Measurements from ENCODE around the gene RUNX3.

Gene RUNX3

DNA sequence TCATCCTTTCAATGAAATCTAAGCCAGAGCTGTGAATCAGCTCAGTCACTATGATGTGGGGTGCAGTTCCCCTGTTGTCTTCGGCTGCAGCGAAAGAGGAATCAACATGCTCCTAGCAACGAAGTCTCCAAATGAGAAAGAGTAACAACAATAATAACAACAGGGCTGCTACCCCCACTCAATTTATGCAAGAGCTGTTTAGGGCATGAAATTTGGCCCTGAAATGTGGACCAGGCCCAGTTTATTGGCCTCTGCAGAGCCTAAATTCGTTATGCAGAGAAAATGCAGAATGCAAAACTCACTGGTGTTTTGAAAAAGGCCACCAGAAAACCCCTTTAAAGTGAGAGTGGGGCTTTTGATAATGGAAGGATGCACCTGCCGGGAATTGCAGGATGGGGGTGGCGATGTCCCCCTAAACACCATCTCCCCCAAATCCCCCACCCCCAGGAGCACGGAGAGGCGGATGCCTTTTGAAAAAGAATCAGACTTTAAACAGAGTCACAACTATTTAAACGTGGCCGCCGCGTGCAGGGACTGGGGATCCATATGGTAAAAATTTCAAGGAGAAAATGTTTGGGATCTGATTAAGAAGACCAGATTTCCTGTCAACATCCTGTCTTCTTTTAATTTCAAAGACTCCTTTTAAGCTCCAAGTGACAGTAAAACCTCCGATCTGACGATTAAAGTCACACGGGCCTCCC lies 1.9 kb downstream of the RUNX3 start:
- DNase-seq: peak; percentile 32 to 50

DNA sequence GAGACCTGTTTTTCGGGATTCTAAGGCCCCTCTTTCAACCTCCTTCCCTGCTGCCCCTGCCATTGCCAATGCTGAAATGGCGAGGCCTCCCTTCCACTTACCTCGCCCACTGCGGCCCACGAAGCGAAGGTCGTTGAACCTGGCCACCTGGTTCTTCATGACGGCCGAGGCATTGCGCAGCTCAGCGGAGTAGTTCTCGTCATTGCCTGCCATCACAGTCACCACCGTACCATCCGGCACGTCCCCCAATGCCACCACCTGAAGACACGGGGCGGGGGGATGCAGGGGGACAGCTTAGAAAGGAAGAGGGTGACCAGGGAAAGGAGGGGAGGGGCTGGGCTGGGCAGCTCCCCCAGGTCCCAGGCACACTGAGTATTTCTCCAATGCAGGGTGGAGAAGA lies 2.6 kb downstream of the RUNX3 start:
- DNase-seq: peak in 1 of 2 donors; percentile 35

DNA sequence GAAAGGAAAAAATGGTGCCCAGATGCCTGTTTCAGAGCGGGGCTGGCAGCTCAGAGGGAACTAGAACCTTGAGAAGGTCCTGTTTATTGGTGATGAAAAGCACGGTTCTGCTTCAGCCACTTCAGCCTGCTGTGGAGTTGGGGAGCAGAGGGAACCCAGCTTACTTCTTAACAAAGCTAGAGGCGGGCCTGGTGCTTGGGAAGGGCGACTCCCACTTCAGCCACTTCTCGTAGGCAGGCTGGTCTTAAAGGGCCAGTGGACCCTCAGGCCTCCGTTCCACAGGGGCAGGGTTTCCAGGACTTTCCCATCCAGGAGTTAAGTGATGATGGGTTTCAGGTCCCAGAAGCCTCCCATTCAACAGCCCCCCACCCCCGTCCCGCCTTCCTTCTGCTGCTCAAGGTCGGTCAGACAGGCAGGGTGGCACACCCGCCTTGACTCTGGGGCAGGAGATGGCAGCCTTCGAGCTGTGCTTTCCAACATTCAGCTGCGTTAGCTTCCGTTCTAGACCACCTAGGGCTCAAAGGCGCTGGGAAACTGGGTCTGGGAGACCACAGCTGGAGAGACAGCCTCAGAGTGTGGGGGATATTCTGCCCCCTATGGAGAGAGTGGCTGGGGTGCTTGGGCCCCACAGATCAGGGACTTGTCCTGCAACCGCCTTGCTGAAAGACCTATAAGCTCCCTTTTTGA lies 3.4 kb downstream of the RUNX3 start:
- DNase-seq: peak in 1 of 2 donors; percentile 34

DNA sequence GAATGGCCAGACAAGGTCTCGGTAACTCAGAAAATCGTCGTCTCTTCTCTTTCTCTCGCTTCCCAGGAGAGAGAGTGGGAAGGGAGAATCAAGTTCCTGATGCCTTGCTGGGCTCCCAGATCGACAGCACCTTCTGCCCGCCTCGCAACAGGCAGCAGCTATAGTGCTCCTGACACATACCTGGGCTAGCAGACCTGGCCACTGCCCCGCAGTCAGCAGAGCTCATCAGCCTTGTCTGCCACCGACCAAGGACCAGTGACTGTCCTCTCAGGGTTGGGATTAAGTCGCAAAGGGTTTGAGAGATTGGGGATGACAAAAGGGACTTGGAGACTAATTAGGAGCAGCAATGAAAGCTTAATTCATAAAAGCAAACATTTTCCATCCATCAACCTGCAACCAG lies 4.1 kb downstream of the RUNX3 start:
- no peak for DNase-seq

DNA sequence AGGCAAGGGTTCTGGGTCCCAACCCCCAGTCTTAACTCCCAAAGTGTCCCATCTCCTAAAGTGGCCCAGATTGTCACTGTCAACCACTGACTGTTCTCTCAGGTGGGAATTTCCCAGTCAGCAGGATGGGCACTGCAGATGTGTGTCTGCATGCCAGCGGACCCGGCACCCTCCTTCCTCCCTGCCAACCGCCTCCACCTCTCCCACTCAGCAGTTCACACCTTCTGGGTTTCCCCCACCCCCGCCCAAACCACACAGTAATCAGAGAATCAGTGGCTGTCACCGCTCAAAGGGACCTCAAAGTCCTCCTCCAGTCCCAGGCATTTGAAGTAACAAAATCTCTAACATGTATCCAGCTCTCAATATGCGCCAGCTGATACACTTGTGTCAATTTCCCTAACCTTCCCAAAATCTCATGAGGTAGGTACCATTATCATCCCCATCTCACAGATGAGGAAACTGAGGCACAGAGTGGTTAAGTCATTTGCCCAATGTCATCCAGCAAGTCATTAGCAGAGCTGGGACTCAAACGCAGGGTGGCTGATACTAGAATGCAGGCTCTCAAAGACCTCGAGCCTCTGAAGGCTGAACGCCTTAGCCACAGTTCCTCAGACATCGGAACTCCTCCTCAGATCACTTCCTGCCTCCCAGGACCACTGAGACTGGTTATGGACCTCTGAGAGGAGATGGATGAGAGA lies 4.8 kb downstream of the RUNX3 start:
- DNase-seq: peak; percentile 86 to 91

DNA sequence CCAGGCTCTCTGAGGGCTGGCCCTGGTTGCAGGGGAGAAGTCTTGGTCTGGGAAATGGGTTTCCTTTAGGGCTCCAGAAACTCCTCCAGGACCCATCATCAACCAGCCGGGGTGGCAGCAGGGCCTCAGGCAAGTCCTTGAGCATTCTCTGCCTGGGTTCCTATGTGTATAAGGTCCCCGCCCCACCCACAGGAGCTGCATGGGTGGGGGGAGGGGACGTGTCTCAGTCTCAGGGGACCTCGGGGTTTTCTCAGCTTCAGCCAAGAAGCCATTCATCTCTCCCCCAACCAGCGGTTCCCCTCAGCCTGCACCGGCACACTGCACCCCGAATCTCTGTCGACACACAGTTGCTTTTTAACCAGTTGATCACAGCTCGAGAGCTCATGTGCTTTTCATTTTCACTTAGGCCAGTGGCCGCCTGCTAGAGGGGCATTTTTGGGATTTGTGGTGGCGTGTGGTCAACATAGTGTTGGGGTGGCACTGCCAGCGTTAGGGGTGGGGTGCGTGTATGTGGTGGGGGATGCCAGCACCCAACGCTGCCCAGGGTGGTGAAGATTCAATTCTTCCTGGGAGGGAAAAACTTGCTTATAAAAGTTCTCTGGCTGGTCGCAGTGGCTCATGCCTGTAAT lies 6.5 kb downstream of the RUNX3 start:
- DNase-seq: peak; percentile 57 to 65

DNA sequence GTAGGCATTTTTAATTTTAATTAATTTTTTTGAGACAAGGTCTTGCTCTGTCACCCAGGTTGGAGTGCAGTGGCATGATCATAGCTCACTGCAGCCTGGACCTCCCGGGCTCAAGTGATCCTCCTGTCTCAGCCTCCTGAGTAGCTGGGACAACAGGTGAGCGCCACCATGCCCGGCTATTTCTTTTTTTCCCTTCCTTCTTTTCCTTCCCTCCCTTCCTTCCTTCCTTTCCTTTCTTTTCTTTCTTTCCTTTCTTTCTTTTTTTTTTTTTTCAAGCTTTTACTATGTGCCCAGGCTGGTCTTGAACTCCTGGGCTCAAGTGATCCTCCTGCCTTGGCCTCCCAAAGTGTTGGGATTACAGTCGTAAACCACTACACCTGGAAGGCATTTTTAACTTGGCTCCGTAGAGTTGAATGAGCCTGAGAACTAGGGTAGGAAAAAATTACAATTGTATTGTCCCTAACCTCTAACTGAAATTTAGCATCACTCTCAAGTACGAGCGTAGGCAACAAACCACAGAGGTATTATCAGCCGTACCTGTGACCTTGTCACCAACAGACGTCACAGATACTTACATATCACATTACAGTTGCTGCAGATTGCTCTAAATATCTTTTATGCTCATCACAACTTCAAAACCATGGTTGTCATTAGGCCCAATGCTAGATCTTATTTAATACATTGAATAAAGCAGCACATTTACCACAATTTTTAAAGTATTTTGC lies 8.0 kb downstream of the RUNX3 start:
- peak; percentile 43 to 72 for DNase-seq

DNA sequence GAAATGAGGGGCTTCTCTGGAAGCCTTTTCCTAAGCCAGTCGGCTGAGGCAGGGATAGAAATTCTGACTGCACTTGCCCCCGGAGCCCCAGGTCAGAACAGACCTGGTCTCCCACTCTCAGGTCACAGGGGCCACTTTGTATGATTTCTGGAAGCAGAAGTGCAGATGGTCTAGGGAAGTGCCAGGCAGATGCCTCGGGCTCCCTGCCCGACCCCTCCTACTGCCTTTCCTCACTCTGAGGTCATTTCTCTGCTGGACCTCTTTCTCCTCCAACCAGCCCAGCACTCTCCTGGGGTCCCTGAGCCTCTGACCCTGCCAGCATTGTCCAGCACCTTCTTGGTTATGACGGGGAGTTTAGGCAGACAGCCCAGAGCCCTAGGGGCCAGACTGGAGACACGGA lies 8.7 kb downstream of the RUNX3 start:
- DNase-seq: no peak

DNA sequence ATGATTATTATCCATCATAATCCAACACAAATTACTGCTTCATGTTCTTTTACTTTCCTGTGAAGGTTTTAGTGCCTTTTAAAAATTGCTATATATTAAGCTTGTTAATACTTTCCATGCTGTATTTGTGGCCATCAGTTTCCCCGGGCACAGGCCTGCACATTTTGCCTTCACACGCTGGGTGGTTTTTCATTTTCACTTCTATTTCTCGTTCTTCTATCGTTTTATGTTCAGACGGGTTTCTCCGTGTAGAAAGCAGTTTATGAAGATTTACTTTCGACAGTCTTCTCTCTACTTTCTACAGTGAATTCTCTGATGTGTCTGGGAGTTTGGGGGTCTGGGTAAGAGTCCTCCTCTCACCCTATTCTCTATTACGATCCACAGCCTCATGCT lies 9.5 kb downstream of the RUNX3 start:
- peak in 1 of 2 donors; percentile 20 for DNase-seq

DNA sequence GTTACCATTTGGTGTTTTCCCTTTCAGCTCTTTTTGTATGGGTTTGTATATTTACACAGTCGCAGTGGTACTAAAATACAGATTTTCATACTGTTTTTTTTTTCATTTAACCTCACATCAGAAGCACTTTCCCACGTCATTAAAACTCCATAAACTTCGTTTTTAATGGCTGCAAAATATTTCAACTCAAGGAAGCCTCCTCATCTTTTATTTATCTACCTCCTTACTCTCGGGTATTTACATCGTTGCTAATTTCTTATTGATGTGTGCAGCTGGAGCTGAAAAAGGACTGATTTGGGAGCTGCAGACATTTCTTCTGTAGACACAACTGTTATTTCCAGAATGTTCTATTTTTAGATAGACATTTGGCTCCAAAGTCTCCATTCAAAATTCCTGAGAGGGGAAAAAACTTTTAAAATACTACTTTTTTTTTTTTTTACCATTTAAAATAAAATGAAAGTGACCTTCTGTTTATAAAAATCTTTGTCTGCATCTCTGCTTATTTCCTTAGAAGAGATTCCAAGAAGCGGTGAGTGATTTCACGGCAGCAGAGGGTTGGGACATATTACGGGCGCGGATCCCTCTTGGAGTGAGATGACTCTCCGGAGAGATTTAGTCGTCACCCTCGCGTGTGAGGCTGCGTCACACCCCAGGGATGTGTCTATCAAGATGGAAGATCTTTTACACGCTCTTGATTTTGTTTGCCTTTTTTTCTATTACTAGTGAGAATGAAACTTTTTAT lies 10.1 kb downstream of the RUNX3 start:
- DNase-seq: peak in 1 of 2 donors; percentile 43

DNA sequence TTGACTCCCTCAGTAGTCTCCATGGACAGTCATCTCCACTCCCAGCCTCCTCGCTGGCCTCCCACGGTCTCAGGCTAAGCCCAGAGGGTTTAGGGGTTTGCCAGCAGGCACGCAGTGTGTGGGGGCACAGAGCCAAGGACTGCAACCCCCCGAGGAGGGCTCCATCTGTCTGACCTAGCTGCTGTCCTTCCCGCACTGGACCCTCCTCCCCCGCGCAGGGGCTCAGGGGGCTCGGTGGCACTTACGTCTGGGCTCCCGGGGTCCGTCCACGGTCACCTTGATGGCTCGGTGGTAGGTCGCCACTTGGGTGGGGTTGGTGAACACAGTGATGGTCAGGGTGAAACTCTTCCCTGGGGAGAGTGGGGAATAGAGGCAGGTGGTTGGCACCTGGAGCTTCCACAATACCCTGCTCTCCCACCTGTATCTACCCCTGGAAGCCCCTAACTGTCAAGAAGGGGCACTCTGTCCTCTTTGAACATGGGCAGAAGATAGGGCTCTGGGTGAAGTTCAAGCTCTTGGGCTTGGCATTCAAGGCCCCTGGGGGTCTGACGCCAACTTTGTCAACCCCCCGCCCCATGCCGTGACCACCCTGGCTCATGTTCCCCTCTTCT lies 11.0 kb downstream of the RUNX3 start:
- DNase-seq: no peak

DNA sequence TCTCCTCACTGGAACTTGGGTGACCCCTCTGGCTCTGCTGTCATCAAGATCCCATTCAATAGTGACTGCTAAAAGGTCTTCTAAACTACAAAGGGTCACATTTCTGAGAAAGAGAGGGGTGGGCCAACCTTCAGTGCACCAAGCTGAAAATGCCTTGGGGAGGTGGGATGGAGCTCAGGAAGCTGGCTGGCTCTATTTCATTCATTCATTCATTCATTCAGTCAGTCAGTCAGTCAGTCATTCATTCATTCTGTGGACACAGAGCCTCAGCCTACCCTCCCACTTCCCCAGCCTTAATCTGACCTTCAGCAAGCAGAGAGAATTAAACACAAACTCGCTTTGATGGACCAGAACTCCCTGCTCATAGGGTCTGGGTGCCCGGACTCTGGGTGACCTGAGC lies 11.7 kb downstream of the RUNX3 start:
- DNase-seq: no peak

DNA sequence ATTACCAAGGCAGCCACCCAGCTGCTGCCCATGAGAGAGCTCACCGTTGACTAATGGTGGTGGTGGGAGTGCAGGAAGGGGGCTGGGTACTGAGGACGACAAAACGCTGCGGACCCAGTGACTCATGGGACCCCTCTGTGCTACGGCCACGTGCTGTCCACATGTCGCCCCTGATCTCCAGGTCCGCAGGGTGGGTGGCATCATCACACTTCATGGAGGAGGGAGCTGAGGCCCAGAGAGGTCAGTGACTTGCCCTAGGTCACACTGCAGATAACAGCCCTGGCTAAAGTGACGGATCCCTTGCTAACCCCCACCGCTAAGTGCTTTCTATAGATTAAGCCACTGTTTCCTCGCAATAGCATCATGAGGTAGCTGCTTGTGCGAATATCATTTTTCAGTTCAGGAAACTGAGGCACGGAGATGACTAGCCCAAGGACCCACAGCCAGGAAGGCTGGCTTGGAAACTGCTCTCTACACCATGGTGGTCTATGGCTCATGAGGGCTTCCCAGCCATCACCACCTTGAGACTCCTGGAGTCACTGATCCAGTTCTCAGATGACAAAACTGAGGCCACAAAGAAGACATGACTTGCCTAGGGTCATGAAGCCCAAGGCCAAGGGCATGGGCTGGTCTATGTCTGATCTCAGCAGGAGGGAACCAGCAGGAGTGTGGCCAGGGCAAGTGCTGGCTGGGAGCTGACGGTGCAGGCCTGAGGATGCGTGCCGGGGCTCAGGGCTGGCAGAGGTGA lies 12.6 kb downstream of the RUNX3 start:
- no peak for DNase-seq

DNA sequence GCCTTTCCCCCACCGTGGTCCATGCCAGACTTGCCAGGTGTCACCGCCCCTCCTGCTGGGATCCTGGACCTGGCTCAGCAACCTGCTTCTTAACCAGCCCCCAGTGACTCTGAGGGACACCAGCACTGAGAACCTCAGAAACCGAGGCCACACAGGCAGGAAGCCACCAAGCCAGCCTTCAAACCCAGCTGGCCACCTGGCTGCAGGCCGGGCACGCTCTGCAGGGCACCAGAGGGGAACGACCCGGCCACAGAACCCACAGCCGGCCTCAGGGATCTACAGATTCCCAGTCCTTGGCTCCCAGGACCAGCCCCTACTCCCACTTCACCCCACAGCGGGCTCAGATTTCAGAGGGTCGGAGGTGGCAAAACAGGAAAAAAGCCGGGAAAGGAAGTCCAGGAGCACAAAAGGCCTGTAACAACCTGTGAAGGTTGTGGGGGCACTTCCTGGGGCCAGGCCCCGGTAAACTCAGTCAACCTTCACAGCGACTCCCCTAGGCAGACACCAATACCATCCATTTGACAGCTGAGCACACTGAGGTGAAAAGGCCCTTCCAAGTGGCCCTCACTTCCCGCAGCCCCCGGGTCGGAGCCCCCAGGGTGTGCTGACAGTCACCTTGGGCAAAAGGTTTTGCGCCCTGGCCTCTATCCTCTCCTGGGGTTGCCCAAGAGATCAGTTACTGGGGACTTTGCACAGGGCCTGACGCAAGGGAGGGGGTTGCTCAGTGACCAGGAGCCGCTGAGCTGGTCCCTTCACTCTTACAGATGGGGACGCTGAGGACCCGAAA lies 14.1 kb downstream of the RUNX3 start:
- DNase-seq: peak in 1 of 2 donors; percentile 19

DNA sequence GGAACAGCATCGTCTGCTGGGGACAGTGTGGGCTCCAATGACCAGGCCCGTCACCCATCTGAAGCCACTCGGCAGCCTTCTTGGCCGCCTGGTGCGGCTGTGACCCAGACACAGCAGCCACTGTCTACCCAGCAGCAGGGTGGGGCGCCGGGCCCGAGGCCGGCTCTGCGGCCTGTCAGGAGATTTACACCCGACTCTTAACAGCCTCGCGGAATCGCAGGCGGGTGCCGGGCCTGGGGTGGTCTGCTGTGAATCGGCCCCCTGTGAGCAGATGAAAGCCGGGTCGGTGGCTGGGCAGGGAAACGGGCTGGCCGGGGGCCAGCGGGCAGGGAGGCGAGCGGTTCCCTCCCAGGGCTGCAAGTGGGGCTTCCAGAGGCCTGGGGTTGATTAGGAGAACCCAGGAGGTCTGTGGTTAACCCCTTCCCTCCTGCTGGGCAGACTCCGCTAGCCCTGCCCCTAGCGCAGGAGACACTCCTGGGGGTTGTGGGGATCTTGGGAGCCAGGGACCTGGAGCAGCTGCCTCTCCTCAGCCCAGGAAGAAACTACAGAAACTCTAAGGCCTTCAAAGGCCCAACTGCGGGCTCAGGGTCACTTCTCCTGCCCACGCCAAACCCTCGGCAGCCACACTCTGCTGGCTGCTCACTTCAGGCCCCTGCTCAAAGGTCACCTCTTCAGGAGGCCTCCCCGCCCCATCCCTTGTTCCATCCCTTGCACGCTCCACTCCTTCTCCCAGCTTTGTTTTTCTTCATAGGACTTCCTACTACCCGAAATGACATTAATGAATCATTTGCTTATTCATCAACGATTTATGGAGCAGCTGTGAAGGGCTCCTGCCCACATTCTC lies 15.6 kb downstream of the RUNX3 start:
- no peak for DNase-seq

DNA sequence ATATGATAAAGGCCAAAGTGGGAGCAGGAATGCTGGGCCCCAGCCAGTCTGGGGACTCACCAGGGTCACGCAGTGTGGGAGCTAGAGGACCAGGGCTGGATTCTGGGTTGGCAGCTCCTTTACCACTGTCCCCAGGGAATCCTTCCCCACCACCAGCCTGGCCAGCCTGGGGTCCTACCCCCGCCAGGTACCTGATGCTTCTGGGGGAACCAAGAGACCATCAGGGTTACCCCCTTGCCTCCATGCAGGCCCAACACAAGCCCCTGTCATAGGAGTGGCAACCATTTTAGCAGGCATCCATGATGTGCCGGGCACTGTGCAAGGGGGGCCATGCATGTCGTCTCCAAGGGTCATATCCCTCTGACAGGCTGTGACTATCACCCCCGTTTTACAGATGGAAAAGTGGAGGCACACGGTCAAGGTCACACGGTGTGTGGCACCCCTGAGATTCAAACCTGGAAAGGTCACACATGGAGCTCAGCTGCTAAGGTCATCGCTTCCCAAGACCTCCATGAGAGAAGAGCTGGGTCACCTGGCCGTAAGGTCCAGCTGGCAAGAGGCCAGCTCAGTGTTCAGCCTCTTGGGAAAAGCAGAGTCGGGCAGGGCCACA lies 16.4 kb downstream of the RUNX3 start:
- DNase-seq: no peak

DNA sequence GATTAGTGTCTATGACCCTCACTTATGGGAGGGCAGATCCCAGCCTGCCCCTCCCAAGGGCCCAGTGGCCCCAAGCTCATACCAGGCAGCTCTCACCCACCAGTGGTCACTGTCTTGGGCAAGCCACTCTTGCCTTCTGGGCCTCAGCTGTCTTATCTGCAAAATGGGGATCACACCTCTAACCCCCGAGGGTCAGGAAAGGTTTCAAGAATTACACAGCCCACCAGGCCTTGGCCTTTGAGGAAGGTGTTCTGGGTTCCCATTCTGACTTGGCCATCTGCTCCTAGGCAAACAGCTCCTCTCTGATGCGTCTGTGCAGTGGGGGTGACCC lies 16.8 kb downstream of the RUNX3 start:
- no peak for DNase-seq

DNA sequence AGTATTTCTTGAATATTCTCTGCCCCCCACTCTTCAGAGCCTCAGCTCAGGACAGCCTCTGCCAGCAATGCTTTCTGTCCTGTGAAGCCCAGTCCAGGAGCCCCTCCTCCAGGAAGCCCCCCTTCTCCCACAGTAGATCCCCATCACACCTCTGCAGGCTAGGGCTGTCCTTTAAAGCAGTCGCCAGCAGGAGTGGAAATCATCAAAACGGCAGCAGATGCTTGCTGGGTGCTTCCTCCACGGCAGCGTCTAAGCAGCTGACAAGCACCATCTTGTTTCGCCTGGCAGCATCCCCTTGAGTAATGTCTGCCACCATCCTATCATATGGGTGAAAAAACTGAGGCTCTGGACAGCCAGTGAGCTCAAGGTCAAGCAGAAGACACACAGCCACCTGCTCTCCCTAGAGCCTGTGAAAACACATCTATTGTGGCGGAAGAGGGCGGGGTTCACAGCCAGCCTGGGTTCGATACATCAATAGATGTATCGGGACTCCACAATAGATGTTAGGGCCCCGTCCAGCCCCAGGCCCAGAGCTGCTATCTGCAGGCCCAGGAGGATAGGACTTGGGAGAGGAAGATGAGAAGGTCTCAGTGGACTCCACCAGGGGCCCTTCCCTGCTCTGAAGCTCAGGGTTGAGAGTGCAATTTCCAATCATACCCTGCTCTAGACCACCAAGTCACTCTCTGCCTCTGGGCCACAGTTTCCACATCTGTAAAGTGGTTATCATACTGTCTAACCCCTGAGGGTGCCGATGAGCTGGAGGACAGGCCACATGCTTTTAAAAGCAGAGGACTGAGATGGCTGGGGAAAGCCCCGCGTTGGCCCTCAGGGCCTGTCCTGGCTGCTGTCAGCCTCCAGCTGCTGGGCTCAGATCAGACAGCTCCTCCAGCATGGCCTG lies 17.5 kb downstream of the RUNX3 start:
- peak in 1 of 2 donors; percentile 50 for DNase-seq

Data from CD4-positive, alpha-beta T cell treated with Interleukin-4 for 1 hour (primary cell).